Astrocyte (in vitro differentiated cells and primary cell): ENCODE data around the gene ACIN1.

Source experiments
- EZH2 ChIP-seq: IDR thresholded peaks from 2 replicates; pipeline ENCODE4 v1.6.1; 2012; ENCODE audit warnings: mild to moderate bottlenecking, low read length, inconsistent platforms; ENCODE audit not compliant: insufficient read depth
- TF ChIP-seq, protein P1 (sequence below): IDR thresholded peaks from 2 replicates; pipeline ENCODE4 v1.5.1; 2011; ENCODE audit warnings: low read depth, mild to moderate bottlenecking, inconsistent platforms, low read length, moderate library complexity; ENCODE audit not compliant: insufficient read depth

DNA sequence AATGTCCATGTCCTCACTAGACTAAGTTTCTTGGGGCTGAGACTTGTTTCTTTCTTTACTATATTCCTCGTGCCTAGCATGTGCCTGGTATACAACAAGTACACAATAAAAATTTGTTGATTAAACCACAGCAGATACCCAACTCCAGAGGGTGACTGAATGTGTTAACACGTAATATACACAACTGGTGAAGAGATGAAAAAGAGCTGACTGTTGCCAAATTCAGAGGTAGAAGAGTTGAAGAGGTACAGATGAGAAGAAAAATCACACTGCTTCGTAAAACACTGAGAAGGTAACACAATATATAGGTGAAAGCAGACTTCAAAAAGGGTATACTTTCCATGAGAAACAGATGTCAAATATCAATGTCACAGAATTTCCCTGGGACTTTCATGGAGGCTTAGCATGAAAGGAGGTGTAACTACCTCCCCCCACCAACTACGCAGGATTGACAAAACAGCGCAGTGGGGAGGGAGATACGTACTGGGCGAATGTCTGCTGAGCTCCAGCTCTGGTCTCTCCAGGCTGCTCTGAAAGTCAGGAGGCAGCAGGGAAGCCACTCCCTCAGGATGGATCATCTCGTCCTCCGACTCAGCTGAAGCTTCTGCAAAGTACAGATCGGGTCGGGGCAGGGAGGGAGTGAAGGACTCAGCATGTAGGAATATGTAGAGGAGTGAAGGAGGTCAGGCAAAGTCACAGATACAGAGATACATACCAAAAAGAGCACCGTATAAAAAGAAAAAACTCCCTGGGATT is 5.3 kb downstream of the ACIN1 start:
- TF ChIP-seq, protein P1, sequence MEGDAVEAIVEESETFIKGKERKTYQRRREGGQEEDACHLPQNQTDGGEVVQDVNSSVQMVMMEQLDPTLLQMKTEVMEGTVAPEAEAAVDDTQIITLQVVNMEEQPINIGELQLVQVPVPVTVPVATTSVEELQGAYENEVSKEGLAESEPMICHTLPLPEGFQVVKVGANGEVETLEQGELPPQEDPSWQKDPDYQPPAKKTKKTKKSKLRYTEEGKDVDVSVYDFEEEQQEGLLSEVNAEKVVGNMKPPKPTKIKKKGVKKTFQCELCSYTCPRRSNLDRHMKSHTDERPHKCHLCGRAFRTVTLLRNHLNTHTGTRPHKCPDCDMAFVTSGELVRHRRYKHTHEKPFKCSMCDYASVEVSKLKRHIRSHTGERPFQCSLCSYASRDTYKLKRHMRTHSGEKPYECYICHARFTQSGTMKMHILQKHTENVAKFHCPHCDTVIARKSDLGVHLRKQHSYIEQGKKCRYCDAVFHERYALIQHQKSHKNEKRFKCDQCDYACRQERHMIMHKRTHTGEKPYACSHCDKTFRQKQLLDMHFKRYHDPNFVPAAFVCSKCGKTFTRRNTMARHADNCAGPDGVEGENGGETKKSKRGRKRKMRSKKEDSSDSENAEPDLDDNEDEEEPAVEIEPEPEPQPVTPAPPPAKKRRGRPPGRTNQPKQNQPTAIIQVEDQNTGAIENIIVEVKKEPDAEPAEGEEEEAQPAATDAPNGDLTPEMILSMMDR, result no peak
- no peak for TF ChIP-seq EZH2
